Fibroblast of villous mesenchyme (primary cell): ENCODE data around the gene ADIG. TPM values are rescaled to one million over a fixed set of nuclear protein-coding genes. Genes with fewer than 3 reads are reported as not detected.

Source experiments
- DNase-seq: peaks from one replicate; pipeline ENCODE4 v3.0.0-alpha.2; 2010; ENCODE audit warnings: low read depth
- H3K4me3 ChIP-seq: 2 replicates; pipeline ENCODE4 v1.5.1; 2011; ENCODE audit warnings: low read depth, mild to moderate bottlenecking, low read length
- total RNA-seq: library from RNA; depleted of rRNA; stranded (reverse); fragments of >200 nt; gene quantifications from 2 replicates; pipeline ENCODE4 v1.2.3, GENCODE V29; 2012
- TF ChIP-seq, protein P1 (sequence below): IDR thresholded peaks from 2 replicates; pipeline ENCODE4 v1.5.1; 2012; ENCODE audit warnings: low read depth, mild to moderate bottlenecking, low read length; ENCODE audit not compliant: insufficient read depth

ADIG gene
- total RNA-seq, 1 donor, result not detected

DNA sequence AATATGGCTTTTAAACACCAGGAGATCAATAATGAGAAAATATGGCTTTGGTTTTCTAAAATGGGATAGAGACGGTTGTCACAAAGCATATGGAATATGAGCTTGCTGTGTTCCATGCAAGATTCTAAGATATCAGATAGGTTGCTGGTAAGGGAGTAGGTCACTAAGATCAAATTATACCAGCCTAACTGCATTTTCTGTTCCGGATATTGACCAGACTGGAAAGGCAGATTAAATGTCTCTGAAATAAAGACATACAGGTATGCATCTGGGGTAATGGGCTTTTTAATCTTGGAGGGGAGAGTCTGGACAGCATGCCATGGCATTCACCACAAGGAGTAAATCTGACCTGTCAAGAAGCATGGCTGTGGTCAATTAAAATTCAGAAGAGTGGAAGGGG, 35.2 kb upstream of the ADIG start:
- TF ChIP-seq, protein P1, sequence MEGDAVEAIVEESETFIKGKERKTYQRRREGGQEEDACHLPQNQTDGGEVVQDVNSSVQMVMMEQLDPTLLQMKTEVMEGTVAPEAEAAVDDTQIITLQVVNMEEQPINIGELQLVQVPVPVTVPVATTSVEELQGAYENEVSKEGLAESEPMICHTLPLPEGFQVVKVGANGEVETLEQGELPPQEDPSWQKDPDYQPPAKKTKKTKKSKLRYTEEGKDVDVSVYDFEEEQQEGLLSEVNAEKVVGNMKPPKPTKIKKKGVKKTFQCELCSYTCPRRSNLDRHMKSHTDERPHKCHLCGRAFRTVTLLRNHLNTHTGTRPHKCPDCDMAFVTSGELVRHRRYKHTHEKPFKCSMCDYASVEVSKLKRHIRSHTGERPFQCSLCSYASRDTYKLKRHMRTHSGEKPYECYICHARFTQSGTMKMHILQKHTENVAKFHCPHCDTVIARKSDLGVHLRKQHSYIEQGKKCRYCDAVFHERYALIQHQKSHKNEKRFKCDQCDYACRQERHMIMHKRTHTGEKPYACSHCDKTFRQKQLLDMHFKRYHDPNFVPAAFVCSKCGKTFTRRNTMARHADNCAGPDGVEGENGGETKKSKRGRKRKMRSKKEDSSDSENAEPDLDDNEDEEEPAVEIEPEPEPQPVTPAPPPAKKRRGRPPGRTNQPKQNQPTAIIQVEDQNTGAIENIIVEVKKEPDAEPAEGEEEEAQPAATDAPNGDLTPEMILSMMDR, result no peak
- H3K4me3 ChIP-seq, result no peak overlapping the region
- no peak for DNase-seq

DNA sequence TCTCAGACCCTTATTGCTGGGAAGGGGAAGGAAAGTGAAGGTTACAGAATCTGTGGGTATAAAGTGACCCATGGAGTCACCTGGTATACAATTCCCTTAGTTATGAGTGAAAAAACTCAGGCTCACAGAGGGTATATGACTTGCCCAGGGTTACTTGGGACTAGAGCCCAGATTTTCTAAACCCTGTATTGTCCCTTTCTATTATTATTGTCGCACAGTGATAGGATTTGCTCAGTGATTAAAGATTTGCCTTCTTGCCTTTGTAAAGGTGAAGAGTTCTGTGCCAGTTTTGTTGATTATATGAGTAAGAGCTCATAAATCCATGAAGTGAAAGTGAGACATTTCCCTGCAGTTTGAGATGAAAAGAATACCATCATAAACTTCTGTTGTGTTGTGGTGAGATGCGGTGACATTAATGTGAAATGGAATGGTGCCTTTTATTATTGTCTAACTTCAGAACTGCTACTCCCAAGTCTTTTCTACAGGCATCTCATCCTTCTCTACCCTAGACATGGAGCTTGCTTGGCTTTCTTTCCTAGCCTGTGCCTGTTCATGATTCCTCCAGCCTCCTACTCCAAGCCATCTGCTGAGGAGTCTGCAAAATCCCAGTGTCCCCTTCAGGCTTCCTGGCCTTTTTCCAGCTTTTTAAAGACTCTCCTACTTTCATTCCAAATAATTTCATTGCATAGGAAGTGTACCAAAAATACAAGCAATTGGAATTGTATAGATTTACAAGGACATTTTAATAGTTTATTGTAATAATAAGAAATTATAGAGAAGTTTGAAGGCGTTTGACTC, 33.5 kb upstream of the ADIG start:
- H3K4me3 ChIP-seq, result no peak overlapping the region
- no peak for DNase-seq
- TF ChIP-seq, protein P1, result no peak

DNA sequence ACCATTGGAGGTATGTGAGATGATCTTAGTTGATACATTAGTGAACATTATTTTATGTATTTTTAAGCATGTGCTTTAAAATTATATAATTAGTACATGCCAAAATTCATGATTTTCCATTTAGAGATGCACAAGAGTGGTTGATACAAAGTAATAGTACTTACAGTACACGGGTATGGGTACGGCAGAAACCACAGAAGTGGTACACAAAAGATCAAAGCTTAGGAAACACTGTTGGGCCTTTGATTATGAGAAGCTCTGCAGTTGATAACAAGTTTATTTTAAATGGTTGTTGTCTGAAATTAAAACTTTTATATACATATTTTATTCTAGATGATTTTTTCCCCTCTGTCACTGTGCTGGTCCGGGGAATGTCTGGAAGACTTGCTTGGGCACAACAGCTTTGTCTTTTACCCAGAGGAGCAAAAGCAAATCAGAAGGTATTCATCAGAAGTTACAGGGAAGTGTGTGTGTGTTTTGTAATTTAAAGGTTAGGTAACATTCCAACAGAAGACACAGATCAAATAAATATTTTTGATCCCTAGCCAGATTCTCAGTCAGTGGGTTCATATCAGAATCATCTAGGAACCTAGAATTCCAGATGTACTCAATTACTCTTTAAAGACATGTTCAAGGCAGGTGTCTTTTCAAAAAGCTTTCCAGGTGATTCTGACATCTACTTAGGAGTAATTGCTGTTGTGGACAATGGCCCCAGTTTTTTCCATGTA, 32.5 kb upstream of the ADIG start:
- TF ChIP-seq, protein P1, result no peak
- DNase-seq, result no peak
- H3K4me3 ChIP-seq, result no peak overlapping the region

DNA sequence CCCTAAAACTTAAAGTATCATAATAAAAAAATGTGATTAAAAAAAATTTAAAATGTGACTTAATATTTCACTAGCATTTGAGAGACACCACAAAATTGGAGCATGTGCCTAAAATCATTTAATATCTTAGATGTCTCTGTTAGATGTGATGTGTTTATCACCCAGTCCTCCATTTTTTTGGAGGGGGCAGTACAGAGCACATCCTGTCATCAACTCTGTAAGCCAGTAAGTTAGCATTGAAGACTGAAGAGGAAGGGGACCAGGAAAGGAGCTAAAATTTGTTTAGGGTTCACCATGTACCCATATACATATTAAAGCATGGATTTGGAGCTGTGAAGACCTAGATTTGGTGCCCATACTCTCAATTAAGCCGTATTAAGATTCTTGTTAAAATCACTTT, 30.7 kb upstream of the ADIG start:
- no peak overlapping the region for H3K4me3 ChIP-seq
- DNase-seq, result no peak
- TF ChIP-seq, protein P1, result no peak

DNA sequence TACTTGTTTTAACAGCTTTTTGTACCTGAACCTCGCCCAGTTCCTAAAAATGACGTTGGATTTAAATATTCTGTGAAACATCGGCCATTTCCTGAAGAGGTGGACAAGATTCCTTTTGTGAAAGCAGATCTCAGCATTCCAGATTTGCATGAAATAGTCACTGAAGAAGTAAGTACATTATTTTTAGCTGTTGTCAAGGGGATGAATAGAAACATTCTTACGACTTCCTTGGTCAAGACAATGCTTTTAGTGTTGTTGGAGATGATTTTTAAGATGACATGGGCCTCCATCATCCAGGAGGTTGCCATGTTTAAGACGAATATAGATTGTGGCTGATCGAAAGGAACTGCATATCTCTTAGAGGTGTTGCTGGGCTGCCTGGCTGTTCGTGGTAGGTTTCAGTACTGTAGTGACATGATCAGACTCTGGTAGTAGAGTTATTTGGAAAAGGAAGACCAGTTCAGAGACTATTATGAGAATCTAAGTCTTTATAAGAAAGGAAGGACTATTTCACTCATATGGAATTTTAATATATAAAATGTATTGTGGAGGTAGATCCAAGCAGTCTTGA, 29.9 kb upstream of the ADIG start:
- no peak for DNase-seq
- TF ChIP-seq, protein P1, result no peak
- H3K4me3 ChIP-seq, result no peak overlapping the region

DNA sequence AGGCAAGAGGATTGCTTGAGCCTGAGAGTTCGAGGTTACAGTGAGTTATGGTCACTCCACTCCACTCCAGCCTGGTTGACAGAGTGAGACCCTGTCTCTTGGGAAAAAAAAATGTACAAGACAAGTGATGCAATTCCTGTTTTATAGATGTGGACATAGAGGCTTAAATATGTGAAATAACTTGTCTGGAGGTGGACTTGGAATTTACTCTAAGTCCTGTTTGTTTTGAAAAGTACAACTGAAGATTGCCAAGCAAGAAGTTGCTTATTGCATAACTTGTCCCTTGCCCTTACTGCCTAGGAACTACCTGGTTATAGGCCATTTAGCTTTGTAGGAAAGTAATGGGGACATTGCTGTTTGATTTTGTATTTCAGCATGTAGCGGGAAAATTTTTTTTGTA, 26.0 kb upstream of the ADIG start:
- no peak overlapping the region for H3K4me3 ChIP-seq
- TF ChIP-seq, protein P1, result no peak
- peak; percentile 16 for DNase-seq
